Left renal cortex interstitium (tissue), 4 donors: Measurements from ENCODE around the gene DHX57. TPM values are rescaled to one million over a fixed set of nuclear protein-coding genes. Genes with fewer than 3 reads are reported as not detected.
"Not testable (repeated sequence)": the region's sequence is repeated elsewhere in the genome, so short reads cannot be mapped to it uniquely, and the experiment has no call there.

Experiments used
- DNase-seq, 4 donors: peaks; one replicate each; pipeline ENCODE4 v3.0.0-alpha.2; 2013; ENCODE audit warnings: low read depth in 4 of 4, low spot score in 2 of 4, missing footprints in 1 of 4
- polyA plus RNA-seq, 4 donors: library from polyadenylated mRNA; unstranded; fragments of 120-200 nt; gene quantifications; one replicate each; pipeline ENCODE4 v1.2.1, GENCODE V29; 2013; ENCODE audit not compliant: insufficient read length in 4 of 4

The DHX57 gene
- polyA plus RNA-seq, 4 donors: 30.1 to 51.0 (median 37.5) TPM

GRCh38 chr2:38797953-38798352, 77.8 kb downstream of the DHX57 start:
- no peak for DNase-seq

GRCh38 chr2:38797250-38797676, 78.5 kb downstream of the DHX57 start:
- no peak for DNase-seq

GRCh38 chr2:38795016-38795415, 80.7 kb downstream of the DHX57 start:
- DNase-seq: not testable (repeated sequence)

GRCh38 chr2:38794235-38794946, 81.3 kb downstream of the DHX57 start:
- DNase-seq: no peak

- DNase-seq: no peak
These were observed 82.2 kb downstream of the DHX57 start for GRCh38 chr2:38793511-38793910.

GRCh38 chr2:38792751-38793150, 83.0 kb downstream of the DHX57 start:
- DNase-seq: no peak

GRCh38 chr2:38792321-38792720, 83.4 kb downstream of the DHX57 start:
- not testable (repeated sequence) for DNase-seq

GRCh38 chr2:38791744-38792143, 84.0 kb downstream of the DHX57 start:
- DNase-seq: no peak

GRCh38 chr2:38789691-38790090, 86.0 kb downstream of the DHX57 start:
- no peak for DNase-seq

- DNase-seq: no peak
These were observed 87.4 kb downstream of the DHX57 start for GRCh38 chr2:38788306-38788705.

- no peak for DNase-seq
These were observed 92.1 kb downstream of the DHX57 start for GRCh38 chr2:38783586-38783985.

- DNase-seq: no peak
These were observed 97.0 kb downstream of the DHX57 start for GRCh38 chr2:38778687-38779082.

GRCh38 chr2:38776531-38776930, 99.2 kb downstream of the DHX57 start:
- no peak for DNase-seq

- DNase-seq: no peak
These were observed 99.9 kb downstream of the DHX57 start for GRCh38 chr2:38775921-38776225.

- DNase-seq: no peak
These were observed 100.4 kb downstream of the DHX57 start for GRCh38 chr2:38775097-38775920.

- no peak for DNase-seq
These were observed 104.1 kb downstream of the DHX57 start for GRCh38 chr2:38771632-38772031.

GRCh38 chr2:38765551-38765950, 110.2 kb downstream of the DHX57 start:
- DNase-seq: no peak

GRCh38 chr2:38765149-38765548, 110.6 kb downstream of the DHX57 start:
- DNase-seq: no peak

GRCh38 chr2:38763728-38764127, 112.0 kb downstream of the DHX57 start:
- DNase-seq: no peak

- DNase-seq: no peak
These were observed 112.5 kb downstream of the DHX57 start for GRCh38 chr2:38763228-38763627.

- not testable (repeated sequence) for DNase-seq
These were observed 119.8 kb downstream of the DHX57 start for GRCh38 chr2:38755891-38756290.

- no peak for DNase-seq
These were observed 121.2 kb downstream of the DHX57 start for GRCh38 chr2:38754506-38754905.
